ENCODE data around the gene GPR160.

GPR160 gene

DNA sequence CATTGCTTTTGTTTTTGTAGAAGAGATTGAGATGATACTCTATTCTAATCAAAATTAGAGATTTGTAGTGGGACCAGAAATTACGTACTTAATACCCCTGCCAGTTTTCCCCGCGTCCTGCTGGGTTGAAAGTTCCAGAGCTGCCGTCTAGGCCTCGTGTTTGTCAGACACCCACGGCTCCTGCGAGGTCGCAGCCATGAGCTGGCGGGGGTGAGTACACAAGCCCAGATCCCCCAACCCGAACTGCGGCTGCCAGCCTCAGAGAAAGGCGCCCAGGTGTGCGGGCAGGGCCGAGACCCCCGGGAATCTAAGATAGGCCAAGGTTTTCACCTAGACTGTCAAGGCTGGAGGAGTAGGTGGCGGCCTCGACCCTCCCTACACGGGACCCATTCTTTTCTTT lies 26.3 kb downstream of the GPR160 start:
- Histone ChIP-seq H3K4me1 (ENCODE audit: control insufficient read depth, insufficient read depth, low read length, unreplicated experiment) (no peaks in the 10 kb centered on the region), H3K27me3 (ENCODE audit: insufficient read depth, low read length) (no peaks in the 10 kb centered on the region), H3K36me3 (ENCODE audit: insufficient read depth, low read length) (no peaks in the 10 kb centered on the region), H3K4me3 (ENCODE audit: low read depth, low read length) (no peak overlapping the region), H3K79me2 (ENCODE audit: control insufficient read depth, insufficient read depth, low read length, unreplicated experiment) (no peaks in the 10 kb centered on the region), H2AFZ (ENCODE audit: low read length, unreplicated experiment) (no peak overlapping the region), H3K27ac (ENCODE audit: low read depth, low read length) (no peak overlapping the region)

- Histone ChIP-seq H2AFZ (ENCODE audit: low read length, unreplicated experiment) (no peak overlapping the region), H3K4me3 (ENCODE audit: low read depth, low read length) (no peak overlapping the region), H3K27ac (ENCODE audit: low read depth, low read length) (no peak overlapping the region), H3K27me3 (ENCODE audit: insufficient read depth, low read length) (no peaks in the 10 kb centered on the region), H3K36me3 (ENCODE audit: insufficient read depth, low read length) (no peaks in the 10 kb centered on the region), H3K79me2 (ENCODE audit: control insufficient read depth, insufficient read depth, low read length, unreplicated experiment) (no peaks in the 10 kb centered on the region), H3K4me1 (ENCODE audit: control insufficient read depth, insufficient read depth, low read length, unreplicated experiment) (no peaks in the 10 kb centered on the region)
Measured at GRCh38 chr3:170075441-170076091, 37.8 kb downstream of the GPR160 start.

GRCh38 chr3:170076715-170077238 lies 39.0 kb downstream of the GPR160 start:
- H3K79me2 ChIP-seq (ENCODE audit: control insufficient read depth, insufficient read depth, low read length, unreplicated experiment) = no peaks in the 10 kb centered on the region
- no peaks in the 10 kb centered on the region for H3K4me1 ChIP-seq (ENCODE audit: control insufficient read depth, insufficient read depth, low read length, unreplicated experiment)
- H3K27me3 ChIP-seq (ENCODE audit: insufficient read depth, low read length) = no peaks in the 10 kb centered on the region
- H3K27ac ChIP-seq (ENCODE audit: low read depth, low read length) = no peak overlapping the region
- H2AFZ ChIP-seq (ENCODE audit: low read length, unreplicated experiment) = no peak overlapping the region
- H3K36me3 ChIP-seq (ENCODE audit: insufficient read depth, low read length) = 0 out of 2 replicates have a peak, but pooled peaks cover under 1% of the 10 kb centered on the region
- no peak overlapping the region for H3K4me3 ChIP-seq (ENCODE audit: low read depth, low read length)

DNA sequence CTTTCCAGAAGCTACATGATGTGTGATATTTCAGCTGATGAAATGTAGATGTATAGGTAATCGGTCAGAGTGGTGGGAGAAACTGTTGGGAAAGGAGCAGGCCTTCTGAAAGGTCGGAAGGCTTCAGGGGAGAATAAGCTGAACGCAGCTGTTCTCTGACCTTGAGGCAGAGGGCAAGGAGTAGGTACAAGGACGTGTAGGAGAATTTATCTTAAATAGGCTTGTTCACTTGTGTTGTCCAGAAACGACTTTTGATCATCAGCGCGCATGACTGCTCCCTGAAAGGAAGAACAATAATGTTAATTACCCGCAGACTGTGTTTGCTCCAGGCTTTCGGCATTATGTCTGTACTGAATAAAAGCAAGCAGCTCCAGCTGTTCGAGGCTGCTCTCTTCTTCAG lies 39.6 kb downstream of the GPR160 start:
- no peak overlapping the region for H3K27ac ChIP-seq (ENCODE audit: low read depth, low read length)
- H3K4me3 ChIP-seq (ENCODE audit: low read depth, low read length) = no peak overlapping the region
- no peaks in the 10 kb centered on the region for H3K27me3 ChIP-seq (ENCODE audit: insufficient read depth, low read length)
- no peak overlapping the region for H2AFZ ChIP-seq (ENCODE audit: low read length, unreplicated experiment)
- no peaks in the 10 kb centered on the region for H3K79me2 ChIP-seq (ENCODE audit: control insufficient read depth, insufficient read depth, low read length, unreplicated experiment)
- 0 out of 2 replicates have a peak, but pooled peaks cover 6% of the 10 kb centered on the region for H3K36me3 ChIP-seq (ENCODE audit: insufficient read depth, low read length)
- no peaks in the 10 kb centered on the region for H3K4me1 ChIP-seq (ENCODE audit: control insufficient read depth, insufficient read depth, low read length, unreplicated experiment)

GRCh38 chr3:170078620-170079281 lies 41.0 kb downstream of the GPR160 start:
- Histone ChIP-seq H3K4me3 (ENCODE audit: low read depth, low read length) (no peak overlapping the region), H3K79me2 (ENCODE audit: control insufficient read depth, insufficient read depth, low read length, unreplicated experiment) (no peaks in the 10 kb centered on the region), H3K27me3 (ENCODE audit: insufficient read depth, low read length) (no peaks in the 10 kb centered on the region), H3K36me3 (ENCODE audit: insufficient read depth, low read length) (peaks cover 7% of the 10 kb centered on the region; the same call in 1 of the 2 replicates), H2AFZ (ENCODE audit: low read length, unreplicated experiment) (no peak overlapping the region), H3K27ac (ENCODE audit: low read depth, low read length) (no peak overlapping the region), H3K4me1 (ENCODE audit: control insufficient read depth, insufficient read depth, low read length, unreplicated experiment) (no peaks in the 10 kb centered on the region)

DNA sequence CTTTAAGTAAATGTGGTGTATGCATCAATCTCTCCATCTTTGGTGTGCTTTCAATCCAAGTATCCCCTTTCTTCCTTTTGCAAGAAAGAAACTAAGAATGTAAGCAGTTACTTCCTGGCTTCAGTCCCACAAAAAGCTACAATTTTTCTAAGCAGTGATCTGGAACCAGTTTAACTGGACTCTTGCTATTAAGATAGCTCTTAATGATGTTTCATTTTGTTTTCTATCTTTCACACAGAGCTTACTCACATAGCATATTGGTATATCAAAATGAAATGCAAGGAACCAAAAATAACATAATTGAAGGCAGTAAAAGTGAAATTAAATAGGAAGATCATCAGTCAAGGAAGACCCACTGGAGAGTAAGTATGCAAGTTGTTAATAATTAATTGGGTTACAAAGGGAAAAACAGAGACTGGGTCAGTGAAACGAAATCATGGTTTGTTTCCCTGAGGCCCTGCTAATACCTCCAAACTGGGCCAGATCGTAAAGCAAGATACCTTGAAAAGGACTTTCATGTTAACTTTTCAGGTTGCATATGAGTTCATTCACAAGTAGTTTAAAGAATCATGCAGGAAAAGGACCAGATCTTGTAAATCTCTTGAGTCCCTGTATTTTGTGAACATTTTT lies 41.9 kb downstream of the GPR160 start:
- no peak overlapping the region for H3K27ac ChIP-seq (ENCODE audit: low read depth, low read length)
- no peaks in the 10 kb centered on the region for H3K4me1 ChIP-seq (ENCODE audit: control insufficient read depth, insufficient read depth, low read length, unreplicated experiment)
- H3K36me3 ChIP-seq (ENCODE audit: insufficient read depth, low read length) = peaks cover 16% of the 10 kb centered on the region
- H3K79me2 ChIP-seq (ENCODE audit: control insufficient read depth, insufficient read depth, low read length, unreplicated experiment) = no peaks in the 10 kb centered on the region
- no peak overlapping the region for H2AFZ ChIP-seq (ENCODE audit: low read length, unreplicated experiment)
- no peaks in the 10 kb centered on the region for H3K27me3 ChIP-seq (ENCODE audit: insufficient read depth, low read length)
- H3K4me3 ChIP-seq (ENCODE audit: low read depth, low read length) = no peak overlapping the region

DNA sequence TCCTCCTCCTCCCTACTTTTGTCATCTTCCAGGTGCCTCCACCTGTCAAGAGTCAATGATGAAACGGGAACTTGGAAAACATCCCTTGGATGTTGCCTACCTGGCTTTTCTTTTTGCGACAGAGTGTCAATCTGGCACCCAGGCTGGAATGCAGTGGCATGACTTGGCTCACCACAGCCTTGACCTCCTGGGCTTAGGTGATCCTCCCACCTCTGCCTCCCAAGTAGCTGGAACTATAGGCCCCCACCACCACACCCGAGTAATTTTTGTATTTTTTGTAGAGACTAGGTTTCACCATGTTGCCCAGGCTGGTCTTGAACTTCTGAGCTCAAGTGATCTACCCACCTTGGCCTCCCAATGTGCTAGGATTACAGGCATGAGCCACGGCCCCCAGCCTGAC lies 42.8 kb downstream of the GPR160 start:
- H2AFZ ChIP-seq (ENCODE audit: low read length, unreplicated experiment) = no peak overlapping the region
- H3K4me3 ChIP-seq (ENCODE audit: low read depth, low read length) = no peak overlapping the region
- peaks cover 24% of the 10 kb centered on the region for H3K36me3 ChIP-seq (ENCODE audit: insufficient read depth, low read length)
- H3K27me3 ChIP-seq (ENCODE audit: insufficient read depth, low read length) = no peaks in the 10 kb centered on the region
- H3K27ac ChIP-seq (ENCODE audit: low read depth, low read length) = no peak overlapping the region
- H3K4me1 ChIP-seq (ENCODE audit: control insufficient read depth, insufficient read depth, low read length, unreplicated experiment) = no peaks in the 10 kb centered on the region
- H3K79me2 ChIP-seq (ENCODE audit: control insufficient read depth, insufficient read depth, low read length, unreplicated experiment) = no peaks in the 10 kb centered on the region

- Histone ChIP-seq H2AFZ (ENCODE audit: low read length, unreplicated experiment) (no peak overlapping the region), H3K79me2 (ENCODE audit: control insufficient read depth, insufficient read depth, low read length, unreplicated experiment) (no peaks in the 10 kb centered on the region), H3K27me3 (ENCODE audit: insufficient read depth, low read length) (no peaks in the 10 kb centered on the region), H3K4me1 (ENCODE audit: control insufficient read depth, insufficient read depth, low read length, unreplicated experiment) (no peaks in the 10 kb centered on the region), H3K27ac (ENCODE audit: low read depth, low read length) (no peak overlapping the region), H3K4me3 (ENCODE audit: low read depth, low read length) (no peak overlapping the region), H3K36me3 (ENCODE audit: insufficient read depth, low read length) (peaks cover 24% of the 10 kb centered on the region)
Measured at GRCh38 chr3:170081079-170081741, 43.4 kb downstream of the GPR160 start.

DNA sequence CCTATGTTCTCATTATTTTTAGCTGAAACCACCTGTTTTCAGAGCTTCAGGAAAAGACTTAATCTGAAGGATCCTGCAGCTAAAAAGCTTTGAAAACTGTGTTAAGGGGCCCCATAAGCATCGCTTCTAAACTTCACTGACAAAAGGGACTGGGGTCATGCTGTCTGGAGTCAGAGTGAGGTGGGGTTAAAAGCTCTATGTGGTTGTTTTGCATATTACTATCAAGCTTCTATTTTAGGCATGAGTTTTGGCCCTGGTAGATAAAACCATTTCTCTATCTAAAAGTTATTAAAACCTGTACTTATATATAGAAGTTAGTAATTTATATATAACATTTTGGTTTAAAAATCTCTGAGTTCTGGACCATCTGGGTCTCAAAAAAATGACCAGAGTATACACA lies 45.5 kb downstream of the GPR160 start:
- H3K36me3 ChIP-seq (ENCODE audit: insufficient read depth, low read length) = peaks cover 28% of the 10 kb centered on the region
- no peak overlapping the region for H2AFZ ChIP-seq (ENCODE audit: low read length, unreplicated experiment)
- no peaks in the 10 kb centered on the region for H3K79me2 ChIP-seq (ENCODE audit: control insufficient read depth, insufficient read depth, low read length, unreplicated experiment)
- H3K4me1 ChIP-seq (ENCODE audit: control insufficient read depth, insufficient read depth, low read length, unreplicated experiment) = no peaks in the 10 kb centered on the region
- no peak overlapping the region for H3K27ac ChIP-seq (ENCODE audit: low read depth, low read length)
- H3K4me3 ChIP-seq (ENCODE audit: low read depth, low read length) = no peak overlapping the region
- no peaks in the 10 kb centered on the region for H3K27me3 ChIP-seq (ENCODE audit: insufficient read depth, low read length)

DNA sequence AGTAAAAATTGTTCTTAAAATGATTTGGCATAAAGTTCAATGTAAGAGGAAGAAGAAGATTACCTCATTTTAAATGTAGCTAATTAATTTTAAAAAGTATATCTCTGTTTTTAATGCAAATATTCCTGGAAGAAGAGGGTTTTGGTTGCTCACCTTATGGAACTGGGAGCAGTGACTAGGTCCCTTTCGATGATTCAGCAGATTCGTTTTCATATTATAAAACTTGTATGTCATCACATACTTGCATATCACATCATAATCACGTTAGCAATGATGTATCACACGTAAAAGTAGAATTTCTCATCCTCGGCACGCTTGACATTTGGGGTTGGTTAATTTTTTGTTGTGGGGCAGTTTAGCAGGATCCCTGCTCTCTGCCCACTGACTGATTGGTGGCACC lies 47.6 kb downstream of the GPR160 start:
- no peaks in the 10 kb centered on the region for H3K27me3 ChIP-seq (ENCODE audit: insufficient read depth, low read length)

More for the DNA sequence above, 47.6 kb downstream of the GPR160 start:
- Histone ChIP-seq H2AFZ (ENCODE audit: low read length, unreplicated experiment) (no peak overlapping the region), H3K36me3 (ENCODE audit: insufficient read depth, low read length) (peaks cover 32% of the 10 kb centered on the region), H3K4me1 (ENCODE audit: control insufficient read depth, insufficient read depth, low read length, unreplicated experiment) (no peaks in the 10 kb centered on the region), H3K79me2 (ENCODE audit: control insufficient read depth, insufficient read depth, low read length, unreplicated experiment) (no peaks in the 10 kb centered on the region), H3K4me3 (ENCODE audit: low read depth, low read length) (no peak overlapping the region), H3K27ac (ENCODE audit: low read depth, low read length) (no peak overlapping the region)
